Tibial nerve (tissue), 3 donors: Measurements from ENCODE around the gene TRAF3IP3.

Experiments
- POLR2A ChIP-seq, 2 donors: fragments of 450-650 bp; IDR thresholded peaks; one replicate each; pipeline ENCODE4 v1.6.1; 2017; ENCODE audit warnings: antibody characterized with exemption in 2 of 2, mild to moderate bottlenecking in 2 of 2, moderate library complexity in 2 of 2
- TF ChIP-seq, protein P1 (sequence below), 5 experiments: fragments of 200-600 bp in 3 of 5; fragments of 450-650 bp in 2 of 5; sonication (generic) in 3 of 5; IDR thresholded peaks; one replicate each; pipeline ENCODE4 v1.5.1; 2016 to 2019; ENCODE audit warnings: antibody characterized with exemption in 5 of 5, mild to moderate bottlenecking in 3 of 5, moderate library complexity in 2 of 5

DNA sequence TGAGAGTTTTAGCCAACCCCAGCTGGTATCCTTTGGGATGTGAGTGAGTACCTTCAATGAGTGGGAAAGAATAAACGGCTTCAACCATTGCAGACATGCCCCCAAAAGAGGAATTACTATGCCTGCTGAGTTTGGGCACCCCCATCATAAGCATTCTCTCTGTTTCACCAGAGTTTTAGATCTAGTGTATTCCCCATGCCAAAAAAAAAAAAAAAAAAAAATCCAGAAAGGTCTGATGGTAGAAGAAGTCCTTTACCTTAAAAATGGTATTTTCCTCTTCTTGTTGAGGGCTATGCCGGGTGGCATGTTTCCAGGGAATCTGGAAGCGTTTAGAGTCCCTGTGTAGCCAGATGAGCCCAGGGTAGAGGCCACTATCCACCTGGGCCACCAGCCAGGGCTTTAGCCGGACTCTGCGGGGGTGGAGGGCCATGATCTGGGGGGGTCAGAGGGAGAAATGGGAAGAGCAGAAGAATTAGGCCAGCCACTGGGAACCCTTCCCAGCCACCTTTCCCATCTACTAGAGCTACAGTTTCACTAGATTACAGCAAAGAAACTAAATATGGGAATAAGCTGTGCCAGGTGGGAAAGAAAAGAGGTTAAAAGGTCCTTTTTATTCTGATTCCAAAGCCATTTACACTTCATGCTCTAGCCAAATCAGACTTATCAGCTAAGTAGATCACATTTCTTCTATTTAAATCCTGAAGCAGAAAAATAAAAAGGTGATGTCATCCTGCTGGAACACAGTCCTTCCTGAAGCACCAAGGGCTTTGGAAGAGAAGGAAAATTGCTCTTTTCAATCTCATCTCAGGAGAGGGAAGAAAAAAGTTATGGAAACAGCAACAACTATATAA, 45.4 kb downstream of the TRAF3IP3 start:
- TF ChIP-seq, protein P1, sequence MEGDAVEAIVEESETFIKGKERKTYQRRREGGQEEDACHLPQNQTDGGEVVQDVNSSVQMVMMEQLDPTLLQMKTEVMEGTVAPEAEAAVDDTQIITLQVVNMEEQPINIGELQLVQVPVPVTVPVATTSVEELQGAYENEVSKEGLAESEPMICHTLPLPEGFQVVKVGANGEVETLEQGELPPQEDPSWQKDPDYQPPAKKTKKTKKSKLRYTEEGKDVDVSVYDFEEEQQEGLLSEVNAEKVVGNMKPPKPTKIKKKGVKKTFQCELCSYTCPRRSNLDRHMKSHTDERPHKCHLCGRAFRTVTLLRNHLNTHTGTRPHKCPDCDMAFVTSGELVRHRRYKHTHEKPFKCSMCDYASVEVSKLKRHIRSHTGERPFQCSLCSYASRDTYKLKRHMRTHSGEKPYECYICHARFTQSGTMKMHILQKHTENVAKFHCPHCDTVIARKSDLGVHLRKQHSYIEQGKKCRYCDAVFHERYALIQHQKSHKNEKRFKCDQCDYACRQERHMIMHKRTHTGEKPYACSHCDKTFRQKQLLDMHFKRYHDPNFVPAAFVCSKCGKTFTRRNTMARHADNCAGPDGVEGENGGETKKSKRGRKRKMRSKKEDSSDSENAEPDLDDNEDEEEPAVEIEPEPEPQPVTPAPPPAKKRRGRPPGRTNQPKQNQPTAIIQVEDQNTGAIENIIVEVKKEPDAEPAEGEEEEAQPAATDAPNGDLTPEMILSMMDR (IDR thresholded peaks at IDR 0.05) = no peak
- TF ChIP-seq POLR2A (IDR thresholded peaks at IDR 0.05) = no peak
